Activated B cell treated with CpG ODN at 0.5 μM for 24 hours (primary cell): ENCODE data around the gene SRGN. TPM values are rescaled to one million over a fixed set of nuclear protein-coding genes. Genes with fewer than 3 reads are reported as not detected.

Source experiments
- ATAC-seq: fragments of 200-7000 bp; cut with Tn5 transposase; one replicate; pipeline ENCODE4 v1.10.0; 2021; ENCODE audit warnings: low read depth, mild to moderate bottlenecking, moderate library complexity
- CTCF ChIA-PET: fragments of 350-600 bp; sonication (Branson Sonifier 250); formaldehyde crosslinking; loops from one replicate; lab custom pipeline; 2021; ENCODE audit warnings: antibody characterized with exemption; lab: Charles Lee
- POLR2A ChIA-PET: fragments of 350-600 bp; sonication (Branson Sonifier 250); formaldehyde crosslinking; loops from one replicate; lab custom pipeline; 2021; ENCODE audit warnings: antibody characterized with exemption; lab: Charles Lee
- DNase-seq: peaks from one replicate; pipeline ENCODE4 v3.0.0; 2022
- H3K27ac Mint-ChIP-seq: one replicate; pipeline ENCODE4 v1.8.0; 2020; ENCODE audit warnings: mixed read lengths
- H3K27me3 Mint-ChIP-seq: one replicate; pipeline ENCODE4 v1.8.0; 2021; ENCODE audit warnings: mixed read lengths
- H3K36me3 Mint-ChIP-seq: one replicate; pipeline ENCODE4 v1.8.0; 2021; ENCODE audit warnings: low read depth, mixed read lengths
- H3K4me1 Mint-ChIP-seq: one replicate; pipeline ENCODE4 v1.8.0; 2021; ENCODE audit warnings: mixed read lengths
- H3K4me3 Mint-ChIP-seq: one replicate; pipeline ENCODE4 v1.8.0; 2020; ENCODE audit warnings: mild to moderate bottlenecking, mixed read lengths
- H3K9me3 Mint-ChIP-seq: one replicate; pipeline ENCODE4 v1.8.0; 2020; ENCODE audit warnings: mixed read lengths
- CTCF ChIP-seq: fragments of 200-600 bp; IDR thresholded peaks from one replicate; pipeline ENCODE4 v1.8.0; 2022; ENCODE audit warnings: antibody characterized with exemption, mild to moderate bottlenecking
- intact Hi-C: fragments of 100-400 bp; cut with micrococcal nuclease; formaldehyde crosslinking; loops from one replicate; pipeline ENCODE4 v1.15.1; 2024
- total RNA-seq: library from RNA; stranded (reverse); gene quantifications from 2 replicates; pipeline ENCODE4 v1.2.3, GENCODE V29; 2022

Gene SRGN
- total RNA-seq, 1 donor from 2014 or later: 91.4 TPM

- H3K9me3 Mint-ChIP-seq: no peaks in the 10 kb centered on the region
- CTCF ChIA-PET: no interaction called here
- TF ChIP-seq CTCF: no peak
- peaks cover 13% of the 10 kb centered on the region for H3K4me1 Mint-ChIP-seq
- intact Hi-C loops: no loop called here
- H3K4me3 Mint-ChIP-seq: no peak overlapping the region
- POLR2A ChIA-PET: no interaction called here
- peaks cover 34% of the 10 kb centered on the region for H3K36me3 Mint-ChIP-seq
- no peak overlapping the region for H3K27ac Mint-ChIP-seq
- no peaks in the 10 kb centered on the region for H3K27me3 Mint-ChIP-seq
- ATAC-seq (no peak), DNase-seq (no peak)
Observed at GRCh38 chr10:69142983-69143382, 55.1 kb downstream of the SRGN start.

GRCh38 chr10:69145329-69145728 is 57.4 kb downstream of the SRGN start:
- no peak for DNase-seq
- Mint-ChIP-seq H3K27me3 (no peaks in the 10 kb centered on the region), H3K4me1 (peaks cover 13% of the 10 kb centered on the region), H3K27ac (no peak overlapping the region), H3K36me3 (peaks cover 32% of the 10 kb centered on the region), H3K4me3 (no peak overlapping the region), H3K9me3 (no peaks in the 10 kb centered on the region)
- ATAC-seq: no peak
- TF ChIP-seq CTCF: no peak
- intact Hi-C loops: no loop called here
- ChIA-PET CTCF (no interaction called here), POLR2A (no interaction called here)

GRCh38 chr10:69145864-69146263 is 58.0 kb downstream of the SRGN start:
- no peak for ATAC-seq
- ChIA-PET CTCF (no interaction called here), POLR2A (no interaction called here)
- no peak for DNase-seq
- Mint-ChIP-seq H3K4me1 (peaks cover 13% of the 10 kb centered on the region), H3K9me3 (no peaks in the 10 kb centered on the region), H3K4me3 (no peak overlapping the region), H3K36me3 (peaks cover 31% of the 10 kb centered on the region), H3K27me3 (no peaks in the 10 kb centered on the region), H3K27ac (no peak overlapping the region)
- intact Hi-C loops: no loop called here
- no peak for TF ChIP-seq CTCF

GRCh38 chr10:69146759-69147158 is 58.9 kb downstream of the SRGN start:
- Mint-ChIP-seq H3K36me3 (peaks cover 25% of the 10 kb centered on the region), H3K9me3 (no peaks in the 10 kb centered on the region), H3K4me3 (no peak overlapping the region), H3K4me1 (peaks cover 13% of the 10 kb centered on the region), H3K27me3 (no peaks in the 10 kb centered on the region), H3K27ac (no peak overlapping the region)
- TF ChIP-seq CTCF: no peak
- ChIA-PET POLR2A (no interaction called here), CTCF (no interaction called here)
- DNase-seq (no peak), ATAC-seq (no peak)
- intact Hi-C loops: no loop called here

GRCh38 chr10:69151984-69152383 is 64.1 kb downstream of the SRGN start:
- CTCF ChIA-PET: no interaction called here
- intact Hi-C loops: no loop called here
- ATAC-seq (no peak), DNase-seq (no peak)
- TF ChIP-seq CTCF: no peak
- POLR2A ChIA-PET: interaction anchor here (0.7 kb wide), 1 partner anchor 24 kb away, joined by 6 read pairs; no protein-coding TSS in a partner anchor
- no peak overlapping the region for H3K27ac Mint-ChIP-seq
- H3K4me1 Mint-ChIP-seq: peaks cover 5% of the 10 kb centered on the region
- no peaks in the 10 kb centered on the region for H3K27me3 Mint-ChIP-seq
- no peaks in the 10 kb centered on the region for H3K9me3 Mint-ChIP-seq
- H3K4me3 Mint-ChIP-seq: no peak overlapping the region
- H3K36me3 Mint-ChIP-seq: peaks cover 13% of the 10 kb centered on the region
